GM21528 (cell line): ENCODE measurements around the gene FOXF1.

Experiments used
- ATAC-seq: cut with Tn5 transposase; IDR thresholded peaks from one replicate; pipeline ENCODE4 v1.9.1; 2021; ENCODE audit warnings: mild to moderate bottlenecking, moderate library complexity; ENCODE audit not compliant: unreplicated experiment, low FRiP score

FOXF1 gene

DNA sequence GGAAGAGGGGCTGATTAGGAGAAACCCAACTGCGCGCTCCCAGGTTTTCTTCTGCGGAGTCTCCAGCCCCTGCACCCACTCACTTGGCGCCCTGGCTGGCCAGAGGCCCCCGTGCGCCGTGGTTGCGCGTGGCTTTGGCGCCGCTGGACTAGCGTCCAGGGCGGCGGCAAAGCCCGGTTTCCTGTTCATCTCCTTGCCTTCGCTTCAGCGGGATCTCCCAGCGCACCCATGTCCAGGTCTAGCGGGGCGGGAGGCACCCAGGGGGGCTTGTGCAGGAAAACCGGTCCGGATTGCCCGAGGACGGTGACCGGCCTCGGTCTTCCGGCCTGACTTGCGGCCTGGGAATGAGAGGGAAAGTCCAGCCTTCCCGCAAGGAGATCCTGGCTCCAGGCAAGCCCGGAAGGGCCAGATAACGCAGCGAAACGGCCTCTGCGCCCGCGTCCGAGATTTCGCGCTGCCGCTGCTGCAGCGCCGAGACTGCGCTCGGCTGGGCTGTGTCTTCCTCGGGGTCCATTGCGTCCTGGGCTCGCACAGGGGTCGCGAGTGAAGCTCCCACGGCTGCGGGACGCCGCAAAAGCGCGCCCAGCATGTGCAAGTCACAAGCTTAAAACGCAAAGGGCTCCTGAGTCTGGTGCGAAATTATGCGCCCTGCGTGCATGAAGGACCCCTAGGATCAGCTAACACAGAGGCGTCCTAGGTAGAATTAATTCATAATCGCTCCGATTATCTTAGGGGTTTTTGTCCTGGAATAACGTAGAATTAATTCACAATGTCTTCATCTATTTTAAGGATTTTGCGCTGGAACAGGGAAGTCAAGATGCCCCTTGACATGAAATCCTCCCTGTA is 5.7 kb downstream of the FOXF1 start:
- ATAC-seq = no peak

DNA sequence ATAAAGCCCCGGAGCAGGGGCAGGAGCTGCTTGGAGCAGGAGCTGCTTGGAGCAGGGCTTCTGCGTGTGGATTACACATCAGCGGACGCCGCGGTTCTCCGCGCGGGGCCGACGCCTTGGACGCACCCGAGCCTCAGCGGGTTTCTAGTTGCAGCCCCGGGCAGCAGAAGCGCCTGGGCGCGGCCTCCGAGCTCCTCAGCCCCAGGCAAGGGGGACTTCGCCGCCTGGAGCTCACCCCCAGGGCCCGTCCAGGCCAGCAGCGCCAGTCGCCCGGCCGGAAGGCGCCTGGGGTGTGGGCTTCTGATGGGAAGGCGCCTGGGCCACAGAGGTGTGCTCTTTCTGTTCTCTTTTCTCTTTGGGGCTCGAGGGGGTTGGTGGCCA is 6.3 kb downstream of the FOXF1 start:
- ATAC-seq = no peak

DNA sequence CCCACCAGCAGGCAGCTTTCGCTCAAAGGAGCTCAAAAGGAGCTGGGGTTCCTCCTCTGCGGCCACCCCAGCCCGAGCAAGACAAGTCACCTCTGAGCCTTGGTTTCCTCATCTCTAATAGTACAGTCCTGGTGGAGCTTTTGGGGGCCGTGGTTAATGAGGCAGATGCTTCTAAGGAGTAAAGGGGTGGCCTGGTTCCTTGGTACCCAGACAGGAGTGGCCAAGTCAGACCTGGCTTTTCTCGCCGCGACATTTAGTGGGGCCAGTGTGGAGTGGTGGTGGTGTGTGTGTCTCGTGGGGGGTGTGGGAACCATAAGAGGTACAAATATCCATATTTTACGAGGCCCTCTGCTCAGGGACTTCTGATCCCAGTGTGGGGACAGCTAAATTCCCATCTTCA is 6.7 kb downstream of the FOXF1 start:
- no peak for ATAC-seq

DNA sequence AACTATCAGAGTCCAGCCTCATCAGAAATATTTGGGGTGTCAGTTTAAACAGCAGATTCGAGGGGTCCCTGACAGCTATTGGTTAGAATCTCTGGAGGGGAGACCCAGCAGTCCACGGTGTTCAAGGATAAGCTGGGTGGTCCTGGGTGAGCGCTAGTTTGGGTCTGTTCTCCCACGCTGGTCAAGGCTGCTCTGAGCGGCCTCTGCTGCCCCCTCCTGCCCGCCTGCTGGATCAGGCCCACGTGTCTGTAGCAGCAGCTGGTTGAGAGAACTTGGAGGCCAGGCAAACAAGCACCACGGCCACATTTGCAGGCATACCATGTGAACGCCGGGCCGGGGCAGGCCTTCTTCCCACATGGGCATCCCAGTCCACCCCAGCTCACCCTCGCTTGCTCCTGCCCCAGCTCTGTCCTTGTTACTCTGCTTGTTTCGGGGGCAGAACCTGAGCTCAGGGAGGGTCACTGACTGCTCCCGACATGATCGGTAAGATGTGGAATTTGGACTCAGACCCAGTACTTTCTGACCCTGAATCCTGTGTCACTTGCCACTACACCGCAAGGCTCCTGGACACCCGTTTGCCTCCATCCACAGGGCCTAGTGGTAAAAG is 7.4 kb downstream of the FOXF1 start:
- no peak for ATAC-seq

DNA sequence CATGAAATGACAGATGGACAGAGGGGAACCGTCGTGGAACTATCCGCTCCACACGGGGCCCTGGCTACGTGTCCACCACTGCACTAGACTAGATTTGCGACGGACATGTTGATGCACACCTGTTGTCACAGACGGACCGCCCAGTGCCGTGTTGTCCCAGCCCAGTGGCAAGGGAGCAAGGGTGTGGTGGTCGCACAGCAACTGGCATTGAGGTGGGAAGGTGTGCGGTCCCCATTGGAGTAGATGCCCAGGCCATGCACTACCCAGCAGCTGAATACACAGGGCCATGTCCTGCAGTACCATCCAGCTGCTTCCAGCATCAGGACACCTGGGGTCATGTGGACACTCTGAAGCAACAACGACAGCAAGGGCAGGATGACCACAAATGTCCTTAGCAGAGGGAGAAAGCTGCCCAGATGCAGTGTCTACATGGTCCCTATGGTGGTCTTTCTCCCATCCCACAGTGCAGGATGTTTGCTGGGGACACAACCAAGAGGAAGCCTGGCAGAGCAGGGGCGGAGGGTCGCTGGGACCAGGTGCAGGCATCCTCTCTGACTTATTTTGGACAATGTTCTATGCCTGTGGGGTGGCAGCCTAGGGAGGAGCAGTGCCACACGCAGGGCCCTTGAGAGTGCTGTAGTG is 8.8 kb downstream of the FOXF1 start:
- no peak for ATAC-seq

DNA sequence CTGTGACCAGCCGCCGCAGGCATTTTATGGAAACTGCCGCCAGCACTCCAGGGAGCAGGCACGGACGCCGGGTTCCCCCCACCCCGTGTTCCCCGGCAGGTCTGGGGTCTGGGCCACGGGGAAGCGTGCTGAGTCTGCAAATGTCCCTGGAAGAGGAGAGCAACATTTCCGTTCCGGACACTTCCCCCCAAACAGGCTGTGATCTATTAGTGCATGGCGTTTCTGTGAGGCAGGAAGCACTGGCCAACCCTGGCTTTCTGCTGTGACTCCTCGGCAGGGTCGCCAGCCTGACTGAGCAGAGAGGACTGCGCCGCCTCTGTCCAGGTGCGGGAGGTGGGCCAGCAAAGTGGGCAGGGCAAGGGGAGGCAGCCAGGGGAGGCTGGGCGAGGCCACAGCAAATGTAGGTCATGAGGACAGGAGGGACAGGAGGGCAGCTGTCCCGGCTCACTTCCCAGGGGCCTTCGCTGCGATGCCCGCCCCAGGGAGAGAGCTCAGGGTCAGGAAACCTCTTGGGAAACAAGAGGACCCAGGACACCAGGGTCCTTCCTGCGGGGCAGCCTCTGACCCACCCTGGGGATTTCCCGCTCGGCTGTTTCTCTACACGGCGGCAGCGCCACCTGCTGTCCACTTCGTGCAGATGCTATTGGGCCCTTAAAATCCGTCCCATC is 9.5 kb downstream of the FOXF1 start:
- ATAC-seq = no peak

DNA sequence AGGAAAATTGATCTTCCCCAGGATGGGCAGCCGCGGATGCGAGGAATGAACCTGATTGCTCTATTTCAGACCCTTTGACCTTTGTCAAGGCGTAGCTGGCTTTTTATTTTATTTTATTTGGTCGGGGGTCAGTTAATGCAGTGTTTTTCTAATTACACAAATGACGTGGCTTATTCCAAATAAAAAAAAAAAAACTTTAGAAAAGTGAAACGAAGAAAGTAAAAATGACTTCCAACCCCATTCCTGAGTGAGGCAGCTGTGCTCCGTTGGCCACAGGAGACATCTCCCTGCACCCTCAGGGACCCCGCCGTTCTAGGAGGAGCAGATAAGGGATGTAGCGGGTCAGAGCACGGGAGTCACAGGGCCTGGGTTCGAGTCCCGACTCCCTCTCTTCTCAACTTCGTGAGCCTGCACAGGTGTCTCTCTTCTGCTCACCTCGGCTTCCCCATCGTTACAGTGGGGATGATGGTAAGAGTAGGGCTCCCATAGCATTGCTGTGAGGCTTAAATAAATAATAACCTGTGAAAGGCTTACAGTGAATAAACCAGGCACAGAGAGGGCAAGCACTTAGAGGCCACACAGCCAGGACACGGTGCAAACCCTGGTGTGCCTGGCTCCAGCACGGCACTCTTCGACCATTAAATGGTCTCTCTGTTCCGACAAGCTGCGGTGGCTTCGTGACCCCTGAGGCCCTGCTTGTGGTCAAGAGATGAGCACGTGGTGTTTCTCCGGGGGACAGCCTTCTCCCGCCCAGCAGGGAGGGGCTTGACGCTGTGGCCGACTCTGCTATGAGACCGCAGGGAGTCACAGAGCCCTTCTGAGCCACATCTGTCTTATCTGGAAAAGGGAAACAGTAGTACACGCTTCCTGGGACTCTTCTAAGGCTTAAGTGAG is 10.2 kb downstream of the FOXF1 start:
- ATAC-seq = no peak

DNA sequence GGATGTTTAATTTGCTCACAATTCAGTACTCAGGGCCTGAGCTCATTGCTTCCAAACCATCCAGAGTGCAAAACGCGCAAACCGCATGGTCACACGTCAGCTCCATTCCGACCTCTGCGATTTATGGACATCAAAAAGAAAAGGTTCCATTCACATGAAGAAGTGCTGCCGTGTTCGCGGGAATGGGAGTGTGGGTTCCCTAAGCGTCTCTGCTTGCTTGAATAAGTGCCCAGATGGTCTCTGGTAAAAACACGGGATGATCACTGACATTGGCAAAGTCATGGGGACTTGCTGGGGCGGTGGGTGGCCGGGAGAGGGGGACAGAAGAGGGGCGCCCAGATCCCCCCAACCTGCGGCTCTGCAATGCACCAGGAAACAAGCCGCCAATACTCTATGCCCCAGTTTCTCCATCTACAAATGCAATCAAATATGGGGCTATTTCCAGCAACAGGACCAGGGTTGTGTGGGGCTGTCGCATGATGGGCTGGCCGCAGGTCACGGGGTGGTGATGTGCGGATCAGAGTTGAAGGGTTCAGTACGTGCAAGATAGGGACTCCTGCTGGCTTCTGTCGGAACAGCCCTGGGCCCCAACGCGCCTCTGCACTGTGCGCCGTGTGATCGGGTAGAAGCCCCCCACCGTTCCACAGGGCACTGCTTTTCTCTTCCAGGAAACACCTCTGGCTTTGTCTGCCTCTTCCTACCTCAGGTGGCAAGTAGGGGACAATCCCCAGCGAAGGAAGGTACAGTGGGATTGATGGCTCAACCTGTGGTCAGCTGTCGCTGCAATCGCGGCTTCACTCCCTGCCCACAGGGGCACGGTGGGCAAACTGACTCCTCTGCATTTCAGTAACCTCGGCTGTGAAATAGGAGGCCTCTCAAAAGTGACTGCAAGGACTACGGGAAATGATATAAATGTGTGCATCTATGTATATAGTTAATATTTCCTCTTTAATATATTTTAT is 11.2 kb downstream of the FOXF1 start:
- no peak for ATAC-seq

DNA sequence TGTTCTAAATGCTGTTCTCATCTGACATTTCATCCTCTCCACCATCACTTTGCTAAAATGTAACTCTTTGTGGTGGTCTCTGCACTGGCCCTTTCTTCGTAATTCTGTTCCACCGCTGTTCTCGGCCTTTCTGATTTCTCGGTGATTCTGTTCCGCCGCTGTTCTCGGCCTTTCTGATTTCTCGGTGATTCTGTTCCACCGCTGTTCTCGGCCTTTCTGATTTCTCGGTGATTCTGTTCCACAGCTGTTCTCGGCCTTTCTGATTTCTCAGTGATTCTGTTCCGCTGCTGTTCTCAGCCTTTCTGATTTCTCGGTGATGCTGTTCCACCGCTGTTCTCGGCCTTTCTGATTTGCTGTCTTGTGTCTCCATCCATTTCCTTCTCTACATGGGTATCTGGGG is 12.3 kb downstream of the FOXF1 start:
- ATAC-seq = no peak

DNA sequence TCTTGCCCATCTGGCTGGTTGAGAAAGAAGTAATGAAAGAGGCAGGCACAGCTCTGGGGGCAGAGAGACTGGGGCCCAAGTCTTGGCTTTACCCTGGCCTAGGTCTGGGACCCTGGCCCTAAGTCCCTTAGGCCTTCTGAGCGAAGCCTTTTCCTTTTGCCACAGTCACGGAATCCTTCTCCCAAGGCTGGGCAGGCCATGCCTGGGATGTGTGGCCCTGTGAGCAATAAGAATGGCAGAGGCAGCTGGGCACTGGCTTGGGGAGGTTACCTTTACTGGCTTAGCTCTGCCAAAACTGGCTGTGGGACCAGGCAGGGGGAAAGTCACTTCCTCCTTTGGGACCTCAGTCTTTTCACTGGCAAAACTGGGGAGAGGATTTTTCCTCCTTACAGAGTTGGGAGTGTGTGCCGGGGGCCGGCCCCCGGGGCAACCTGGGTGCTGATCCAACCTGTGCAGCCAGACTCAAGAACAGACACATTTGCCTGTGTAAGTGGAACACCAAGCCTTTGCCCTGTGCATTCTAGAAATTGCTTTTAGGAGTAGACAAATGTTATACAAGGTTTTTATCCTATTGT is 12.9 kb downstream of the FOXF1 start:
- ATAC-seq = no peak

DNA sequence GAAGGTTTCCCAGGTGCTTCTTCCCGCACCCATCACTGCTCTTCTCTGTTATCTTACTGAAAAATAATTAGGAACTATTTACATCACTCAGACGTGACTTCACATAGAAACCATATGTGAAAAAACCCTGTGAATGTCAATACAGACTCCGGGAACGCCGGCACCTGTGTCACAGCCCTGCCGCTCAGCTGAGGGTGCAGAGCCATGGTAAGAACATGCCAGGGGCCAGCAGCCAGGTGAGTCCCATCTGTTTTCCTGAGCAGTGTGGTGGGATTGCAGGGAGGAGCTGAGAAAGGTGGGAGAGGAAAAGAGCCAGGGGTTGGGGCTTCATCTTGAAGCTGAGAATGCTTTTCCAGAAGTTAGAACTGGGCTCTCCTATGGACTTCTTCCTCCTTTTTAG is 13.7 kb downstream of the FOXF1 start:
- no peak for ATAC-seq

DNA sequence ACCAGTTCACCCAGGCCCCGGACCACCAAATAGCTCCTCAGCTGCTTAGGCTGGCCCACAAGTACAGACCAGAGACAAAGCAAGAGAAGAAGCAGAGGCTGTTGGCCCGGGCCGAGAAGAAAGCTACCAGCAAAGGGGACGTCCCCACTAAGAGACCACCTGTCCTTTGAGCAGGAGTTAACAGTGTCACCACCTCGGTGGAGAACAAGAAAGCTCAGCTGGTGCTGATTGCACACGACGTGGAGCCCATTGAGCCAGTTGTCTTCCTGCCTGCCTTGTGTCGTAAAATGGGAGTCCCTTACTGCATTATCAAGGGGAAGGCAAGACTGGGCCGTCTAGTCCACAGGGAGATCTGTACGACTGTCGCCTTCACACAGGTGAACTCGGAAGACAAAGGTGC is 15.4 kb downstream of the FOXF1 start:
- no peak for ATAC-seq

DNA sequence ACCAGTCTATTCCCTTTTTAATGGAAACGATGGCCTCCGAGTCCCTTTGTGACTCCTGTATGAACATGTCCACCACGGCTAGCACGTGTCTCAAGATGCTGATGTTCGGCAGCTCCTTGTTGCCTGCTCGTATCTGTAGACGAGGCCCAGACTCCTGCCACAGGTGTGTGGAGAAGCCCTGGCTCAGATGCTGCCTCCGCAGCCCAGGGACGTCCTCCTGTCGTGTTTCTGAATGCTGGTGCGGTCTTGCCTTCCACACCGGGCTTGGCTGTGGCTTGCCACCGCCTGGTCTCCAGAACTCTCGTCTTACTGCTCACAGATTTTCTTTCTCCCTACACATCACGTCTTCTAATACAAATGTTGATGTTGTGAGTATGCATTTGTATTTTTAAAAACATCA is 17.0 kb downstream of the FOXF1 start:
- no peak for ATAC-seq

DNA sequence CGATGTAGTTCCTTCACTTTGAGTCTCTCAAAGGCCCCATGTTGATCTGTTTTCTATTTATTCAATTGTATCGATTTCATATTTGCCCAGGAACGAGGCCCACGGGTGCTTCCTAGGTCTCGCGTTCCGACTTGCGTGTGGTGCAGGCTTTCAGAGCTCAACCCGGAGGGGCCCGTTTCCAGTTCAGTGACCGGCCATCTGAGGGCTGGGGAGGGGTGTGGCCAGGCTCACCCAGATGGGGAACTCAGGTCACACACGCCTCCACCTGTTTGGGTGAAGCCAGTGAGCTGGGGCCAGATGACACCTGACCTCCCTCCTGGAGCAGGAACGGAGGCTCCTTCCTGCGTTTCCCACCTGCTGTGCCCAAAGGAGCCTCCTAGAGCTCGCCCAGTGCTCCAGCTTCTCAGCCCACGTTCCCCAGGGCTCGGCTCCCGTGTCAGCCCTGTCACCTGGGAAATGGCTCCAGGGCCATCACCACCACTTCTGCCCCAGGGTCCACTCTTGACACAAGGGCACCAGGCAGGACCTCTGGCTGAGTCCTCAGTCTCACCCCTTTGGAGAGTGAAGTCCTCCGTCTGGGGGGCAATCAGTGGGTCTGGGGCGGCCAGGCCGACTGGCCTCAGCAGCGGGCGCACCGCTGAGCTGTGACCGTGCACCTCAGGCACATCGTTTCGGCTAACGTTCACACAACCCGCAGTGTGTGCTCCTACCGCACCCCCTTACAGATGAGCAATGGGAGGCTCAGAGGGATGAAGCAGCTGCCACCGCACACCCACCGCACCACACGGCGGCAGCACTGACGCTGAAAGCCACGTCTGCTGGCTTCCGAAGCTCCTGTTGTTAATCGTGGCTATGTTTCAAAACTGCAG is 18.0 kb downstream of the FOXF1 start:
- ATAC-seq = no peak

DNA sequence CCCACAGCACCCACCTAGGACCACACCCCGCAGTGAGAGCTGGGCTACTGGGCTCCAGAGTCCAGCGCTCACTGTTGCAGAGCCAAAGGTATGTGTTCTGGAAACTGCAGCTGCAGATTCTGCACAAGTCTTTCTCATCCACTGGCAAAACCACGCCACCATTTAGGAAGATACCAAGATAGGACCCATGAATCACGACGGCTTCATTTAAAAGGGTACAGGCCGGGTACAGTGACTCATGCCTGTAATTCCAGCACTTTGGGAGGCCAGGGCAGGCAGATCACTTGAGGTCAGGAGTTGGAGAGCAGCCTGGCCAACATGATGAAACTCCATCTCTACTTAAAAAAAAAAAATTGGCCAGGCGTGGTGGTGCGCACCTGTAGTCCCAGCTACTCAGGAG is 18.8 kb downstream of the FOXF1 start:
- no peak for ATAC-seq

DNA sequence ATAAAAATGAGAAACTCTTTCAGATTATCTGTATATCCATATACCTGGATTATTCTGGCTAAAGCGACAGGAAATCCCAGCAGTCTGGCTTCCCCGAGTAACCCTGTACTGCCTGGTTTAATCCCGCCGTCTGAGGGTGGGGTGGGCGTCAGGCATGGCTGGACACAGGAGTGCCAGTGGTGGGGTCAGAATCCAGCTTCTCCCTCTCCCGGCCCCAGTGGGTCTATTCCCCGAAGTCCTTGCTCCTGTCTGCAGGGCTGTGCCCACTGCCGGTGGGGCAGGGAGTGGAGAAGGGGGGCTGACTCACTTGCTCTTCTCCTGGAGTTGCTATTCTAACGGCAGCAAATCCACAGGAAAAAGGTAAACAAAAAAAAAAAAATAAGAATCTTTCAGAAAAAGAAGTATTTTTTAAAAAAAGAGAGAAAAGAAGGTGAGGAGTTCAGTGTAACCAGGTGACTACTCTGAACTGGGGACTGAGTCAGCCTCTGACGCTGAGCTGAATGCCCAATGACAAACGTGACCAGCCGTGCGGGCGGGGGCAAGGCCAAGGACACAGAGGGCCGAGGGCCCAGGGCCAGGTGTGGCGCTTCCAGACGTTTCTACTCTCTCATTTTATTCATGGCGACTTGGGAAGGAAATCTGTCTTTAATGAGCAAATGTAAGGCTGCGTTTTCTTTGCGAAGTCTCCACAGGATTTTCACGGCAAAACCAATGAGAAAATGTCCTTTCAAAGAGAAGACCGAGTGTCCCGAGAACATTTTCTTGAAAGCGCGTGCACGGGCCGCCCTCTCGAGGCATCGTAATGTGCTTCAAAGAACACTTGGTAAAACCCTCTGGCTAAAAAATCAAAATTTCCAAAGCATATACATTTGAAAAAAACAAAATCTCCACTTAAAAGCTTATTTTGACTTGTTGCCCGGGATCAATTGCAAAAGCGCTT is 20.2 kb downstream of the FOXF1 start:
- no peak for ATAC-seq

DNA sequence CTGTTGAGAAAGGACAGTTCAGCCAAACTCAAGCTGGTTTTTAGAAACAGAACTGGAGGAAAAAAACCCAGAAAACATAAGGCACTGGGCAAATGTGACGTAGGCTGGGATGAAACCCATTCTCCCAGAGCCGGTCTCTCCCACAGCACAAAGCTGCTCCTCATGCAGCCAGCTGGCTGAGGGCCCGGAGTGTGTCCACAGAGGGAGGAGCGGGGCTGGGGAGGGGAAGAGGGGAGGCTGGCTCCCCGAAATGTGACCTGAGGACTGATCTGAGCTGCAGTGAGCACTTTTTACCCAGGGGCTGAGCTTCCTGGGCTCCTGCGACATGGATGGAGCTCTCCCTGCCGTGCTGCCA is 20.8 kb downstream of the FOXF1 start:
- no peak for ATAC-seq
